Stimulated activated effector memory CD8-positive, alpha-beta T cell treated with anti-CD3 and anti-CD28 coated beads, Interleukin-12 subunit alpha, Interleukin-12 subunit beta, amount 100 ng/mL, for 72 hours (primary cell): ENCODE data around the gene PCBP3.

Experiments
- ATAC-seq: fragments of 150-1000 bp; cut with Tn5 transposase; 2 replicates; pipeline ENCODE4 v1.10.0; 2021
- DNase-seq, 2 donors: peaks; one replicate each; pipeline ENCODE4 v3.0.0; 2021 to 2022; ENCODE audit warnings: low spot score in 2 of 2
- H3K27ac Mint-ChIP-seq: one replicate; pipeline ENCODE4 v1.8.0; 2022; ENCODE audit warnings: mild to moderate bottlenecking, mixed read lengths
- H3K36me3 Mint-ChIP-seq: one replicate; pipeline ENCODE4 v1.8.0; 2022; ENCODE audit warnings: mild to moderate bottlenecking, mixed read lengths
- H3K4me1 Mint-ChIP-seq: one replicate; pipeline ENCODE4 v1.8.0; 2022; ENCODE audit warnings: mixed read lengths
- H3K4me3 Mint-ChIP-seq: one replicate; pipeline ENCODE4 v1.8.0; 2022; ENCODE audit warnings: mild to moderate bottlenecking, mixed read lengths
- H3K9me3 Mint-ChIP-seq: one replicate; pipeline ENCODE4 v1.8.0; 2022; ENCODE audit warnings: mixed read lengths

The PCBP3 gene

DNA sequence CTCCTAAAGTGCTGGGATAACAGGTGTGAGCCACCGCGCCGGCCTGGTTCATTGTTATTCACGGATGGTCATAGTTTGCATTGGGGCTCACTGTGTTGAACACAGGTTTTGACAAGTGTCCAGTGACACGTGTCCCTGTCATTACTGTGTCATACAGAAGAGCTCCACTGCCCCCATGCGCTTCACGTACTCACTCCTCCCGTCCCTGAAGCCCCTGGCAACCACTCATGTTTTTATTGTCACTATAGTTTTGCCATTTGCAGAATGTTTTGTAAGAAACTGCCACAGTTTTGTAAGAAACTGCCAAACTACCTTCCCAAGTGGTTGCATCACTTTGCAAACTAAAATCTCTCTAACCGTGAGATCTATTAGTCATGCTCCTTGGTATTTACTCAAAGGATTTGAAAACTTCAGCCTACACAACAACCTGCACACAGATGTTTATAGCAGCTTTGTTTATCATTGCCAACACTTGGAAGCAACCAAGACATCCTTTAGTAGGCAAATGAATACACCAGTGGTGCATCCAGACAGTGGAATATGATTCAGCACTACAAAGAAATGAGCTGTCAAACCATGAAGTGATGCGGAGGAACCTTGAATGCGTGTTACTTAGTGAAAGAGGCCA, 174.9 kb downstream of the PCBP3 start:
- H3K36me3 Mint-ChIP-seq, result peaks cover 21% of the 10 kb centered on the region
- no peaks in the 10 kb centered on the region for H3K9me3 Mint-ChIP-seq
- peak overlapping the region; percentile 92 for H3K27ac Mint-ChIP-seq
- DNase-seq (peak; percentile 16 to 65), ATAC-seq (peak; percentile 87)
- H3K4me1 Mint-ChIP-seq, result peaks cover 46% of the 10 kb centered on the region
- peak overlapping the region; percentile 44 for H3K4me3 Mint-ChIP-seq

DNA sequence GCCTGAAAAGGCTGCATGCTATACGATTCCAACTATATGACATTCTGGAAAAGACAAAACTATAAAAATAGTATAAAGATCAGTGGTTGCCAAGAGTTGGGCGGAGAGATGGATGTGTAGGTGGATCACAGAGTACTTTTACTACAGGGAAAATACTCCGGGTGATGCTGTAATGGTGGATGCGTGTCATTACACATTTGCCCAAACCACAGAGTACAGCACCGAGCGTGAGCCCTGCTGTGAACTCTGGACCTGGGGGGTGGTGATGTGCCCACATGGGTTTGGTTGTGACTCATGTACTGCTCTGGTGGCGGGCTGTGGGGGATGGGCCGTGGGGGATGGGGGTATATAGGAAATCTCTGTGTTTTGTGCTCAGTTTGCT, 175.4 kb downstream of the PCBP3 start:
- Mint-ChIP-seq H3K4me3 (peak overlapping the region; percentile 44), H3K4me1 (peaks cover 46% of the 10 kb centered on the region), H3K36me3 (peaks cover 21% of the 10 kb centered on the region), H3K27ac (peak overlapping the region; percentile 92), H3K9me3 (no peaks in the 10 kb centered on the region)
- peak; percentile 87 for ATAC-seq
- peak; percentile 35 to 88 for DNase-seq

DNA sequence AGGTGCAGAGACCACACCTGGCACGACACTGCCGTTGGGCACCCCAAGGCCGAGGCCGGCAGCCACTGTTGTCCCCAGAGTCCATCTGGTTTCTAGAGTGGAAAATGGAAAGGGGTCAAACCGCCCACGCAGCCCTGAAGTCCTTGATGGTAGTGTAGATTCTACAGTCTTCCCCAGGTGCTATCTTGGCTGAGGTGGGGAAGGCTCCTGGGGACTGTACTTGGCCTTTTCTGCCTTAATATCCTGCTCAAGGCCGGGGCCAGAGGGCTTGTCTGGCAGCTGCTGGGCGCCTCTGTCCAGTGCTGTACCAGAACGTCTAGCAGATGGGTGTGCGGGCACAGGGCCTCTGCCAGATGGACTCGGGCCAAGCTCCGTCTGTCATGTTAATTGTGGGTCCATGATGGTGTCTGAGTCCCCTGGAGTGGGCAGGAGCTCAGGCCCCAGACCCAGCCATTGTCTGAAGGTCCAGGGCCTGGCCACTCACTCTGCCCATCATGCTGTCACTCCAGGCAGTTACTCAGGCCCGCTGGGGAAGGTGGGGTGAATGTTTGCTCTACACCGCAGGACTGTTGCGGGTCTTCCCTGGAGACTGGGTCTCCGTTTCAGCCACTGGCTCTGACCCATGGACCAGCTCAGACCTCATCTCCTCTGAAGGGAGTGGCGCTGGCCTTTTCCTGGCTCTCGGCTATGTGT, 176.1 kb downstream of the PCBP3 start:
- peak overlapping the region; percentile 92 for H3K27ac Mint-ChIP-seq
- H3K9me3 Mint-ChIP-seq, result no peaks in the 10 kb centered on the region
- peaks cover 46% of the 10 kb centered on the region for H3K4me1 Mint-ChIP-seq
- H3K4me3 Mint-ChIP-seq, result peak overlapping the region; percentile 44
- peaks cover 21% of the 10 kb centered on the region for H3K36me3 Mint-ChIP-seq
- DNase-seq (no peak), ATAC-seq (no peak)

DNA sequence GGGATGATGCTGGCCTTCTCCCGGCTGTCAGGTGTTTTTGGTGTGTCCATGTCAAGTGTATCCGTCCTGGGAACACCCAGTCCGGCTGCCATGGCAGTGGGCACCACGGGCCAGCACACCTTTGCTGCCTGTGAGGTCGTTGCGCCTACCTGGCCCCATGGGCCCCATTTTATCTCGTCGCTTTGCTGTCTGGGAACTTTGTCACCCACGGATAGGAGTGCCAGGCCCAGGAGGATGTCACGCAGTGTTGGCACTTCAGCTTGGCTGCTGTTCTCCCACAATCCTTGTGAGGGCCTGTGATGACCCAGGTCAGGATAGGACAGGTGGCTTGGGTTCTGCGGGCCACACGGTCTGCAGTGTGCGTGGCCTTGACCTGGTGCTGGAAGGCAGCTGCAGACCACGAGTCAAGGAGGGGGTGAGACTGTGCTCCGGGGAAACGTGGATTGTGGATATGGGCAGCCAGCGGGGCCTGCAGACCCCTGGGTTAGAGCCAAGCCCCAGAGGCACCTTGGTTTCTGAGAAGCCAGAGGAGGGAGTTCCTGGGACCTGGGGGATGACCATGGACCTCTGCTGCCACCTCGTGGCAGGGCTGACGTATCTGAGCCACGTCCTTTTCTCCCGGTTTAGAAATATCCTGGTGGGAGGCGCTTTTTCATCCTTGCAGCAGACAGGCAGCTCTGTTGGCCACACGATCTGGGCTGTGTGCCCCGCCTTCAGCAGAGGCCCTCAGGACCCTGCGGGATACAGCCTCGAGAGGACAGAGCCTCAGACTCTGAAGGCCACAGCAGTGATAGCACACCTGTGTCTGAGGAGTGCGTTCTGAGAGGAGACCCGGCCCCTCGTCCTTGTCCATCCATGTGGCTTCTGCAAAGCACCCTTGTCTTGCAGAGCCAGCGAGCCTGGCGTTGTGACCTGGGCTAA, 176.9 kb downstream of the PCBP3 start:
- peak; percentile 51 for ATAC-seq
- peak; percentile 68 to 84 for DNase-seq
- peak overlapping the region; percentile 67 for H3K27ac Mint-ChIP-seq
- peaks cover 21% of the 10 kb centered on the region for H3K36me3 Mint-ChIP-seq
- H3K9me3 Mint-ChIP-seq, result no peaks in the 10 kb centered on the region
- peaks cover 46% of the 10 kb centered on the region for H3K4me1 Mint-ChIP-seq
- no peak overlapping the region for H3K4me3 Mint-ChIP-seq

DNA sequence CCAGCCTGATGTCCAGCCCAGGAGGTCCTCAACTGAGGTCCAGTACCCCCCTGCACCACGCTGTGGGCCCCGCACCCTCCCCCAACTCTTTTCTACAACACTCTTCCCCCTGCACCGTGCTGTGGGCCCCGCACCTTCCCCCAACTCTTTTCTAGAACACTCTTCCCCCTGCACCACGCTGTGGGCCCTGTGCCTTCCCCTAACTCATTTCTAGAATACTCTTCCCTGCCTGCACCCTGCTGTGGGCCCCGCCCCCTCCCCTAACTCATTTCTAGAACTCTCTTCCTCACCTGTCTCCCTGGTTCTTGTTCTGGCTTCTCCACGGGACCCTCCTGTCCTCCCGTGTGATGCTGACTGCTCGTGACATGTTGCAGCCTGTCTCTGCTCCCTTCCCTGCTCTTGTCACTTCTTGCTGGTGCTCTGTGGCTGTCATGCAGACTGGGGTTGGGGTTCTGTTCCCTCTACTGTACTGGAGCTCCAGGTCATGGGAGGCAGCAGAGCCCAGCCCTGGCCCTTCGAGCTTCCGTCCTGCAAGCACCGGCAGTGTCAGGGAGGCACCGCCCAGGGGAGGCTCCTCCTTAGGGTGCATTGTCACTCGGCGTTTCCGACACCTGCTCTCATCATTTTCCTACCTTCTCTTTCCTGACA, 177.9 kb downstream of the PCBP3 start:
- no peak overlapping the region for H3K27ac Mint-ChIP-seq
- no peaks in the 10 kb centered on the region for H3K9me3 Mint-ChIP-seq
- H3K36me3 Mint-ChIP-seq, result peaks cover 21% of the 10 kb centered on the region
- DNase-seq (no peak), ATAC-seq (no peak)
- H3K4me3 Mint-ChIP-seq, result no peak overlapping the region
- peaks cover 46% of the 10 kb centered on the region for H3K4me1 Mint-ChIP-seq

DNA sequence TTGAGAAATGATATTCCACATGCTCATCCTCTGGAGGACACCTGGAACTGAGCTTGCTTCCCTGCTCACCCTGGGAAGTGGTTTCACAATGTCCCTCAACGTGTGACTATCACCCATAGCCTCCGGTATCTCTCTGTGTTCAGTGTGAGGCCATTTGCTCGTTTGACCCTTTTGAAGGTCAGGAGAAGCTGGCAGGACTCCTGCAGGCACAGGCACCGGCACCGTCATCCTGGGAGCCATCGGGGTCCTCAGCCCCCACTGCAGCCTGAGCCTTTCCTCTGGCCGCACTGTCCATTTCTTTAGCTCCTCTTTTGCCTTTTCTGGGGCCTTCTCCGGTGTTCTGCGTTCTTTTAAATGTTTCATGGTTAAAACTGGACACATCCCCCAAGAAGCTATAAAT, 178.5 kb downstream of the PCBP3 start:
- no peak overlapping the region for H3K4me3 Mint-ChIP-seq
- peaks cover 17% of the 10 kb centered on the region for H3K36me3 Mint-ChIP-seq
- DNase-seq (no peak), ATAC-seq (no peak)
- no peaks in the 10 kb centered on the region for H3K9me3 Mint-ChIP-seq
- no peak overlapping the region for H3K27ac Mint-ChIP-seq
- peaks cover 45% of the 10 kb centered on the region for H3K4me1 Mint-ChIP-seq

DNA sequence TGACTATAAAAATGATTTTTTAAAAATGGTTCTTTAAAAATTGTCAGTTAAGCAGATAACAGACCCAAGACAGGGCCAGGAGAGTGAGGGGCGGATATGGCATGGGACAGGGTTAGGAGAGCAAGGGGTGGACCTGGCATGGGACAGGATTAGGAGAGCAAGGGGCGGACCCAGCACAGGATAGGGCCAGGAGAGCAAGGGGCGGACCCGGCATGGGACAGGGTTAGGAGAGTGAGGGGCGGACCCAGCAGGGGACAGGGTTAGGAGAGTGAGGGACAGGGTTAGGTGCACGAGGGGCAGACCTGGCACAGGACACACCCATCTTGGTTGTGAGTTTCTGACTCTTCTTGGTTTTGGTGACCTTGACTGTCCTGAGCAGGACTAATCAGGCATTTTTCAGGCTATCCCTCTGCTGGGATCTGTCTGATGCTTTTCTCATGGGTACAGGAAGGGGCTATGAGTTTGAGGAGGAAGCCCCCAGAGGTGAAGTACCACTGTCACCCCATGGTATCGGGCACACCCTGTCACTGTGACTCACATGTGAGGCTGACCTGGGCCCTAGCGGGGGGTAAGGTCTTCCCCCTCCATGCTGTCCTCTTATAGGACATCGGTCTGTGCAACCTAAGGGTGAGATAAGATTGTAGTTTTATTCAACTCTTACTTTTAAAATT, 179.0 kb downstream of the PCBP3 start:
- Mint-ChIP-seq H3K4me1 (peaks cover 45% of the 10 kb centered on the region), H3K27ac (no peak overlapping the region), H3K36me3 (peaks cover 11% of the 10 kb centered on the region), H3K4me3 (no peak overlapping the region), H3K9me3 (no peaks in the 10 kb centered on the region)
- no peak for ATAC-seq
- no peak for DNase-seq

DNA sequence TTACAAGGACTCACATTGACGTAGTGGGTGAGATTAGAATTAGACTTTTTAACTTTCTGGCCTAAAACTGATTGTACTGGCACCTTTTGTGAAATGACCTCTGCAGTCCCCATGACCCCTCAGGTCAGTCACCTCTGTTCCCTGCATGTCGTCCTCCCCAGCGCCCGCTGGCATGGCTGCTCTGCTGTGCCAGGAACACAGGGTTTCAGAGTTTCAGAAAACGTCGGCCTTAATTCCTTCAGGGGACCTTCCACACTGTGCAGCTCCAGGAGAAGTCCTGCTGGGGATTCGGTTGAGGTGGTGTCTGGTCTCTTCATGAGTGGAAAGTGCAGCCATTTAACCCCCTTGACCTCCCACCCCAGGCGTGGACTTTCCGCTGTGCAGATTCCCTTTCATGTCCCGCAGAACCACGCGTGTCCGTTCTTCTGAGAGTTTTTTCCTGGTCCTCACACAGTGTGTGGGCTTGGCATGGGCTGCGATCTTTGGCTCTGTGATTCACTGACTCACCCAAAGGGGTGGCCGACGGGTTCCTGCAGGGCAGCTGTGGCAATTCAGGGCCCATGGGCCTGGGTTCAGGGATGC, 179.7 kb downstream of the PCBP3 start:
- ATAC-seq (no peak), DNase-seq (no peak)
- Mint-ChIP-seq H3K9me3 (no peaks in the 10 kb centered on the region), H3K4me3 (no peak overlapping the region), H3K36me3 (peaks cover 6% of the 10 kb centered on the region), H3K27ac (no peak overlapping the region), H3K4me1 (peaks cover 46% of the 10 kb centered on the region)

DNA sequence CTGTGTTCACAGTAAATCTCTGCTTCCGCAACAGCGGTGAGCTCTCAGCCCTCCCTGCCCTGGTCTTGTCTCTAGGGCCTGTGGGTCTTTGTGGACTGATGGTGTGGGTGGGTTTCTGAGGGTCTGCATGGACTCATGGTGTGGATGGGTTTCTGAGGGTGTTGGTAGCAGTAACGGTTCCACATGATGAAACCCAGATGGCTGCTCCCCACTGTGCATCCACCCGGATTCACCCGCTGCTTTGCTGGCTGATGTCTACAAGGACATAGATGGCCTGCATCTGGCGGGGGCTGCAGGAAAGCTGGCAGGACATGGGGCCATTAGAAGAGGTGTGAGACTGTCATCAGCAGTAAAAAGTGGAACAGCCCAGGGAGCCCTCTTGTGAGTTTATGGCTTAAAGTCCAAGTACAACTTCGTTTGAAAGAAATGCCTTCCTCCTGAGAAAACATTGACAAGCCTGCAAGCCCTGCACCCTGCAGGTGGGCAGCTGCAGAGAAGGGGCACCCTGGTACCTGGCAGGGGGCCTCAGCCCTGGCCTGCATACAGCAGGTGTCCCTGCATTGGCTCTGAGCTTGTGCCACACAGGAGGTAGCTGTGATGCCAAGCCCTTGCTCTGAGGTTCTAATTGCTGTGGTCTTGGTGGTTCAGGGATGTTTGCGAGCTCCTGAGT, 181.2 kb downstream of the PCBP3 start:
- Mint-ChIP-seq H3K4me1 (peaks cover 31% of the 10 kb centered on the region), H3K27ac (peak overlapping the region; percentile 21), H3K4me3 (no peak overlapping the region), H3K36me3 (no peaks in the 10 kb centered on the region), H3K9me3 (no peaks in the 10 kb centered on the region)
- DNase-seq, result no peak
- ATAC-seq, result no peak

DNA sequence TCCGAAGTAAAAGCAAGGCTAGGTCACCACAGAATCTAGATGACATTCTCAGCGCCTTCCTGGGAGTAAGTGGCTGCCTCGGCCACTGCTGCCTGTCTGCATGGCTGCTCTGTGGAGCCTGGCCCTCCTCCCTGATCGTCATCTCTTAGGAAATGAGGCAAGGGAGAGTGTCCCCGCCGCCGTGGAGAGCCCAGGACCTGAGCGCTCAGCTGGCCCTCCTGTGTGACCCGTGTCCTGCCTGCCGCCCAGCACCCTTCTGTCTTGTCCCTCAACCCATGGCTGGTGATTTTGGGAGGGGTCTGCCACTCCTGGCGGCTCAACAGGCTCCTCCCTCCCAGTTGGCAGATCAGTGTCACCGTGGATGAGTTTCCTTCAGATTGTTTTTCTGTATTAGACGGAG, 181.7 kb downstream of the PCBP3 start:
- ATAC-seq, result no peak
- no peak for DNase-seq
- Mint-ChIP-seq H3K27ac (no peak overlapping the region), H3K36me3 (no peaks in the 10 kb centered on the region), H3K9me3 (no peaks in the 10 kb centered on the region), H3K4me1 (peaks cover 26% of the 10 kb centered on the region), H3K4me3 (no peak overlapping the region)

DNA sequence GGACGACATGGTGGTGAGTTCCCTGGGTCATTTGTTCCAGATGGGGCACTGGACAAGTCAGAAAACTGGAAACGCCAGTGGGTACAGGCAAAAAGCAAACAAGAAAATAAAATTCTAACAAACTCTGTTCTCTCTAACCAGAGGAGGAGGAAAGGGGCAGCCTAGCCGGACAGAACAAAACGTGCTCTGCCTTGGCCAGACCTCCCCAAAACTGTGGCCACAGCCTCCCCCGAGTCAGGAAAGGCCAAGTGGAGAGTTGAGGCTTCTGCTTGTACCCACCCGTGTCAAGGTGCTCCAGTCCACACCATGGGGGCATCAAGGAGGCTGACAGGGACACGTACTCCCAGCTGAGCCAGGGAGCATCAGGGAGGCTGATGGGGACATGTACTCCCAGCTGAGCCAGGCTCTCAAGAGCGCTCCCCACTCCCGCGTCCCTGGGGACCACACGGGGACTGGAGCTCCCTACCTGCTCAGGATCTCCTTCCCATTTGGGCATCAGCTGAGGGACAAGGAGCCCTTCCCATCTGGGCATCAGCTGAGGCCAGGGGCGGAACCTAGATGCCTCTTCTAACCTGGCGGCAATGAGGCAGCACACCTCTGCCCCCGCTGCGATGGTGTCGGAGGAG, 183.3 kb downstream of the PCBP3 start:
- DNase-seq, result no peak
- no peak for ATAC-seq
- peaks cover 12% of the 10 kb centered on the region for H3K4me1 Mint-ChIP-seq
- no peak overlapping the region for H3K27ac Mint-ChIP-seq
- H3K36me3 Mint-ChIP-seq, result no peaks in the 10 kb centered on the region
- H3K4me3 Mint-ChIP-seq, result no peak overlapping the region
- no peaks in the 10 kb centered on the region for H3K9me3 Mint-ChIP-seq

DNA sequence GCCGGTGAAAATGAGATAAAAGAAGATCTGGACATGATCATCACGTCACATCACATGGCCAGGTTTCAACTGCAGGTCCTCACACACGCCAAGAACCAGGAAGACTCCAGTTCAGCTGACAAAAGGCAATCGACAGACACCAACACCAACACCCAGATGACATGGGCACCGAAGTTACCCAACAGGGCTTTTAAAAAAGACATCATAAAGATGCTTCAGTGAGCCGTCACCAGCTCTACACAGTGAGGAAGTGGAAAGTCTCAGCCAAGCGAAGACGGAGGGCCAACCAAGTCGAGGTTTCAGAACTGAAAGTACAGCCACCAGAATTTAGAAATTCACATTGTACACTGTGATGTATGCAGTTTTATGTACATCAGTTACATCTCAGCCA, 183.8 kb downstream of the PCBP3 start:
- DNase-seq (no peak), ATAC-seq (no peak)
- no peak overlapping the region for H3K27ac Mint-ChIP-seq
- H3K4me1 Mint-ChIP-seq, result peaks cover 12% of the 10 kb centered on the region
- no peaks in the 10 kb centered on the region for H3K9me3 Mint-ChIP-seq
- no peaks in the 10 kb centered on the region for H3K36me3 Mint-ChIP-seq
- no peak overlapping the region for H3K4me3 Mint-ChIP-seq

DNA sequence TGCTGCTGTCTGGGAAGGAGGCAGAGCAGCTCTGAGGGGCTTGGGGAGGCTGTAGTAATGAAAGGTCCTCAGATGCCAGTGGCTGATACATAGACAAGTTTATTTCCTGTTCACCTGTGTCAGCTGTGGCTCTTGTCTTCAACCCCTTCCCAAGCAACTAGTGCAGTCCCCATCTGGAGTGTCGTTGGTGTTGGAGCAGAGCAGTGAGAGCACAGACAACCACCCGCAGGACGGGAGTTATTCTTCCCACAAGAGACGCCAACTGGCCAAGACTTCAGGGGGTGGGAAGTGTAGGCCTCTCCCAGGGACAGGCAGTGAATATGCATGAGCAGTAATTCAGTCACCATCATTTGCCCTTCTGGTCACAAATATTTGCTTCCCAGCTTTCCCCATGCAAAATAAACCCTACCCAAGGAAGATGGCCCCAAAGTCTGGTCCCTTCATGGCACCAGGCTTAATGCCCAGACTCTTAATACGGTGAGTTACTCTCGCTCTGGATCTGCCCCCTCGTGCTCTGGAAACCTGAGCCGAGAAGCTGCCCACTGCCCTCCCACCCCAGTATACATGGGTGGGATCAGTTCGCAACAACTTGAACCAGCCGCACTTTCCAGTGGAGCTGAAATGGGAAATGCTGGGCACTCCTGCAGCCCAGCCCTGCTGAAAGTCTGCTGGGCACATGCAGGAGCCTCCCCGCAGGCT, 184.5 kb downstream of the PCBP3 start:
- Mint-ChIP-seq H3K36me3 (no peaks in the 10 kb centered on the region), H3K27ac (no peak overlapping the region), H3K4me1 (peaks cover 17% of the 10 kb centered on the region), H3K4me3 (no peak overlapping the region), H3K9me3 (no peaks in the 10 kb centered on the region)
- DNase-seq (no peak), ATAC-seq (no peak)
